ENCODE results near the gene FKTN. TPM values are rescaled to one million over a fixed set of nuclear protein-coding genes. Genes with fewer than 3 reads are reported as not detected.
"Not testable (repeated sequence)": the region's sequence is repeated elsewhere in the genome, so short reads cannot be mapped to it uniquely, and the experiment has no call there.

The FKTN gene
- total and polyA plus RNA-seq, 2 donors from 2014 or later = 5.9 to 21.4 TPM

DNA sequence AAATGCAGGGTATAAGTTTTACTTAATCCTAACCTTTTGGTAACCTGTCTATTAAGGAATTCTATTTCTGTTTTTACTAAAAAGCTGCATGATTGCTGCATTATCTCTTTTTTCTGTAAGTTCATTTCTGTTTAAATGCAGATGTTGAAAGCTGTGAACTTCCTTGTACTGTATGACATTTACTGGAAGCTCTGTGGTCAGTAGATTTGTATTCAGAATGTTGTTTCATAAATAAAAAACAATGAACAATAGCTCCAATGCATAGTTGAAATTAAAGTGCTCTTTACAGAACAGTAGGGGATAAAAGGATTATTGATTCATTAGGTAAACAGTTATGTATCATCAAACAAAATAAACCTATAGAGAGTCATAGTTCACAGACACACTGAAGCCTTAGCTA is 46.5 kb upstream of the FKTN start:
- no peak for FAIRE-seq
- no peak overlapping the region for H3K4me3 ChIP-seq (ENCODE audit: low read length in 3 of 3)
- no peak overlapping the region for H3K9ac ChIP-seq (ENCODE audit: low read length in 3 of 3)
- no peaks in the 10 kb centered on the region for H3K9me3 ChIP-seq (ENCODE audit: control insufficient read depth in 2 of 3, insufficient read depth in 1 of 3, low read length in 3 of 3)
- no peak for DNase-seq
- H3K27me3 ChIP-seq (ENCODE audit: control insufficient read depth, insufficient read depth, low read length) = no peaks in the 10 kb centered on the region
- TF ChIP-seq, protein P1, sequence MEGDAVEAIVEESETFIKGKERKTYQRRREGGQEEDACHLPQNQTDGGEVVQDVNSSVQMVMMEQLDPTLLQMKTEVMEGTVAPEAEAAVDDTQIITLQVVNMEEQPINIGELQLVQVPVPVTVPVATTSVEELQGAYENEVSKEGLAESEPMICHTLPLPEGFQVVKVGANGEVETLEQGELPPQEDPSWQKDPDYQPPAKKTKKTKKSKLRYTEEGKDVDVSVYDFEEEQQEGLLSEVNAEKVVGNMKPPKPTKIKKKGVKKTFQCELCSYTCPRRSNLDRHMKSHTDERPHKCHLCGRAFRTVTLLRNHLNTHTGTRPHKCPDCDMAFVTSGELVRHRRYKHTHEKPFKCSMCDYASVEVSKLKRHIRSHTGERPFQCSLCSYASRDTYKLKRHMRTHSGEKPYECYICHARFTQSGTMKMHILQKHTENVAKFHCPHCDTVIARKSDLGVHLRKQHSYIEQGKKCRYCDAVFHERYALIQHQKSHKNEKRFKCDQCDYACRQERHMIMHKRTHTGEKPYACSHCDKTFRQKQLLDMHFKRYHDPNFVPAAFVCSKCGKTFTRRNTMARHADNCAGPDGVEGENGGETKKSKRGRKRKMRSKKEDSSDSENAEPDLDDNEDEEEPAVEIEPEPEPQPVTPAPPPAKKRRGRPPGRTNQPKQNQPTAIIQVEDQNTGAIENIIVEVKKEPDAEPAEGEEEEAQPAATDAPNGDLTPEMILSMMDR (IDR thresholded peaks at IDR 0.05; ENCODE audit: borderline replicate concordance, extremely low read depth, insufficient read depth) = no peak
- intact Hi-C loops (cut with DNase I) = no loop called here
- no peaks in the 10 kb centered on the region for H3K4me1 ChIP-seq (ENCODE audit: control insufficient read depth in 2 of 3, insufficient read depth in 2 of 3, low read depth in 1 of 3, low read length in 3 of 3)
- H3K36me3 ChIP-seq (ENCODE audit: control insufficient read depth in 2 of 3, insufficient read depth in 3 of 3, low read length in 3 of 3) = peaks cover 0 to 3% (median 2%) of the 10 kb centered on the region in 3 donors
- no peak overlapping the region for H3K27ac ChIP-seq (ENCODE audit: low read depth in 2 of 2, low read length in 2 of 2)

DNA sequence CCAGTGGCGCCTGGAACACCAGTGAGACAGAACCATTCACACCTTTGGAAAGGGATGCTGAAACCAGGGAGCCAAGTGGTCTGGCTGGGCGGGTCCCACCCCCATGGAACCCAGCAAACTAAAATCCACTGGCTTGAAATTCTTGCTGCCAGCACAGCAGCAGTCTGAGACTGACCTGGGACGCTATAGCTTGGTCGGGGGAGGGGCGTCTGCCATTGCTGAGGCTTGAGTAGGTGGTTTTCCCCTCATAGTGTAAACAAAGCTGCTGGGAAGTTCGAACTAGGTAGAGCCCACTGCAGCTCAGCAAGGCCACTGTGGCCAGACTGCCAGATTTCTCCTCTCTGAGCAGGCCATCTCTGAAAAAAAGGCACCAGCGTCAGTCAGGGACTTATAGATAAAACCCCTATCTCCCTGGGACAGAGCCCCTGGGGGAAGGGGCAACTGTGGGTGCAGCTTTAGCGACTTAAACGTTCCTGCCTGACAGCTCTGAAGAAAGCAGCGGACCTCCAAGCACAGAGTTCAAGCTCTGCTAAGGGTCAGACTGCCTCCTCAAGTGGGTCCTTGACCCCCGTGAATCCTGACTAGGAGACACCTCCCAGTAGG is 42.0 kb upstream of the FKTN start:
- FAIRE-seq (no peak), DNase-seq (no peak)
- H3K27ac ChIP-seq (ENCODE audit: low read depth in 2 of 2, low read length in 2 of 2) = no peak overlapping the region
- no peaks in the 10 kb centered on the region for H3K9me3 ChIP-seq (ENCODE audit: control insufficient read depth in 2 of 3, insufficient read depth in 1 of 3, low read length in 3 of 3)
- peaks cover 0 to 3% (median 0%) of the 10 kb centered on the region in 3 donors for H3K36me3 ChIP-seq (ENCODE audit: control insufficient read depth in 2 of 3, insufficient read depth in 3 of 3, low read length in 3 of 3)
- no peaks in the 10 kb centered on the region for H3K27me3 ChIP-seq (ENCODE audit: control insufficient read depth, insufficient read depth, low read length)
- TF ChIP-seq, protein P1 (IDR thresholded peaks at IDR 0.05; ENCODE audit: borderline replicate concordance, extremely low read depth, insufficient read depth) = no peak
- no peaks in the 10 kb centered on the region for H3K4me1 ChIP-seq (ENCODE audit: control insufficient read depth in 2 of 3, insufficient read depth in 2 of 3, low read depth in 1 of 3, low read length in 3 of 3)
- intact Hi-C loops (cut with DNase I) = no loop called here
- no peak overlapping the region for H3K9ac ChIP-seq (ENCODE audit: low read length in 3 of 3)
- H3K4me3 ChIP-seq (ENCODE audit: low read length in 3 of 3) = no peak overlapping the region

DNA sequence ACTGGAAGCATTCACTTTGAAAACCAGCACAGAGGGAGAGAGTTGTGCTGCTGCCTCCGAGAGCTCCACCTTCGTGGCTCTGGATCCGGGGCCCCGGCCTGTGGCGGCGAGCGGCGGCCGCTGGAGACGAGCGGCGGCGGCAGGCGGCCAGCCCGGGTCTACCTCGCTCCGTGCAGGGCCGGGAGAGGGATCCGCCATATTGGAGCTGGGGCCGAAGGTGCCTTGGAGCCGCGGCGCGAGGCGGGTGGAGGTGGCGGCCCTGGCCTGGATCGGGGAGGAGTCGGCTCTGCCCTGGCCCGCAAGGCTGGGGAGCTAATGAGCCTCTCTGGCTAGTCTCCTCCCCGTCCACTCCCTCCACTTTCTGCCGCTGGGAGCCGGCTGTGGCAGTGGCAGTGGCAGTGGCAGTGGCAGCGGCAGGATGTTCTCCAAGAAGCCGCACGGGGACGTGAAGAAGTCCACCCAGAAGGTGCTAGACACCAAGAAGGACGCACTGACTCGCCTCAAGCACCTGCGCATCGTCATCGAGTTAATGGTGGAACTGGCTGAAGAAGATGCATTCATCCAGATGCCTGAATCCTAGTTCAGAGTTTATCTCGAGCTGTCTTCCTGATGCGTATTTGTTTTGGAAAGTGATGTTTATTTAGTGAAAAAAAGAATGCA is 38.1 kb upstream of the FKTN start:
- H3K27ac ChIP-seq (ENCODE audit: low read depth in 2 of 2, low read length in 2 of 2); H3K27me3 ChIP-seq (ENCODE audit: control insufficient read depth, insufficient read depth, low read length); H3K9me3 ChIP-seq (ENCODE audit: control insufficient read depth in 2 of 3, insufficient read depth in 1 of 3, low read length in 3 of 3); FAIRE-seq; H3K36me3 ChIP-seq (ENCODE audit: control insufficient read depth in 2 of 3, insufficient read depth in 3 of 3, low read length in 3 of 3); intact Hi-C loops (cut with DNase I); H3K4me3 ChIP-seq (ENCODE audit: low read length in 3 of 3); H3K4me1 ChIP-seq (ENCODE audit: control insufficient read depth in 2 of 3, insufficient read depth in 2 of 3, low read depth in 1 of 3, low read length in 3 of 3); H3K9ac ChIP-seq (ENCODE audit: low read length in 3 of 3): not testable (repeated sequence)
- DNase-seq = peak in 3 of 5 donors; percentile 31 to 71 (median 36)

DNA sequence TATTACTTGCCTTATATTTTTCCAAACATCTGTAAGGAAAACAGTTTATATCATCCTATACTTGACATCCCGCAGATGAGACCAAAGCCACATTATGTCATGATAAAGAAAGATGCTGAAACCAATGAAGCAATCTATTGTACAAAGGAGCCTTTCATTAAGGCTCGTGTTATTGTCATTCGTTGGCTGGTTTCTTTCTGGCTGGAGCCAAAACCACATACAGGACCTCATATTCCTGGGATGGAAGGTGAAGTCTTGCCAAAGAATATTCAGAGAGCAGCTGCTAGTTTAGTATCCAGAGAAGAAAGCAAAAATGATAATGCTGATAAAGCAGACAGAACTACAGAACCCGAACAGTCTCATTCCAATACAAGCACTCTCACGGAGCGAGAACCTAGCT is 36.9 kb upstream of the FKTN start:
- FAIRE-seq; H3K9ac ChIP-seq (ENCODE audit: low read length in 3 of 3); H3K4me3 ChIP-seq (ENCODE audit: low read length in 3 of 3); H3K27ac ChIP-seq (ENCODE audit: low read depth in 2 of 2, low read length in 2 of 2); H3K4me1 ChIP-seq (ENCODE audit: control insufficient read depth in 2 of 3, insufficient read depth in 2 of 3, low read depth in 1 of 3, low read length in 3 of 3); DNase-seq; H3K27me3 ChIP-seq (ENCODE audit: control insufficient read depth, insufficient read depth, low read length); H3K9me3 ChIP-seq (ENCODE audit: control insufficient read depth in 2 of 3, insufficient read depth in 1 of 3, low read length in 3 of 3); intact Hi-C loops (cut with DNase I); H3K36me3 ChIP-seq (ENCODE audit: control insufficient read depth in 2 of 3, insufficient read depth in 3 of 3, low read length in 3 of 3): not testable (repeated sequence)

DNA sequence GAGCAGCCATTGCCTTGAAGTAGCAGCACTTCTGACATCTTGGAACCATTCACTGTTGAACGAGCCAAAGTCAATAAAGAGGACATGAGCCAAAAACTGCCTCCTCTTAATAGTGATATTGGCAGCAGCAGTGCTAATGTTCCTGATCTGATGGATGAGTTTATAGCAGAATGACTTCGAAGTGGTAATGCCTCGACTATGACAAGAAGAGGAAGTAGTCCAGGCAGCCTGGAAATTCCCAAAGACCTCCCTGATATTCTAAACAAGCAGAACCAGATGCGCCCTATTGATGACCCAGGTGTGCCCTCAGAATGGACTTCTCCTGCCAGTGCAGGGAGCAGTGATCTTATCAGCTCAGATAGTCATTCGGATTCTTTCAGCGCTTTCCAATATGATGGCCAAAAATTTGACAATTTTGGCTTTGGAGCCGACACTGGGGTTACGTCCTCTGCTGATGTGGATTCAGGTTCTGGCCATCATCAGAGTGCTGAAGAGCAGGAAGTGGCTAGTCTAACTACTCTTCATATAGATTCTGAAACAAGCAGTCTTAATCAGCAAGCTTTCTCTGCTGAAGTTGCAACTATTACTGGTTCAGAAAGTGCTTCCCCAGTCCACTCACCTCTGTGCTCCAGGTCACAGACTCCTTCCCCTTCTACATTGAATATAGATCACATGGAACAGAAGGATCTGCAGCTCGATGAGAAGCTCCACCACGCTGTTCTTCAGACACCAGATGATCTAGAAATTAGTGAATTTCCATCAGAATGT is 35.1 kb upstream of the FKTN start:
- intact Hi-C loops (cut with DNase I); FAIRE-seq; H3K27me3 ChIP-seq (ENCODE audit: control insufficient read depth, insufficient read depth, low read length); H3K9me3 ChIP-seq (ENCODE audit: control insufficient read depth in 2 of 3, insufficient read depth in 1 of 3, low read length in 3 of 3); H3K36me3 ChIP-seq (ENCODE audit: control insufficient read depth in 2 of 3, insufficient read depth in 3 of 3, low read length in 3 of 3); H3K4me1 ChIP-seq (ENCODE audit: control insufficient read depth in 2 of 3, insufficient read depth in 2 of 3, low read depth in 1 of 3, low read length in 3 of 3); H3K27ac ChIP-seq (ENCODE audit: low read depth in 2 of 2, low read length in 2 of 2); H3K4me3 ChIP-seq (ENCODE audit: low read length in 3 of 3); H3K9ac ChIP-seq (ENCODE audit: low read length in 3 of 3); DNase-seq: not testable (repeated sequence)
